SK-N-SH (cell line): ENCODE measurements around the gene OPCML.

ENCODE experiments used
- CTCF ChIP-seq: fragments of 200-600 bp; sonication (generic); IDR thresholded peaks from 2 replicates; pipeline ENCODE4 v1.6.1; 2017; ENCODE audit warnings: antibody characterized with exemption, mild to moderate bottlenecking, moderate library complexity
- EP300 ChIP-seq, 2 experiments: IDR thresholded peaks; 2 replicates each; pipeline versions ENCODE4 v1.4.0 to v1.6.1; 2012; ENCODE audit warnings: borderline replicate concordance in 1 of 2, low read depth in 1 of 2, low read length in 1 of 2
- GABPA ChIP-seq: IDR thresholded peaks from 2 replicates; pipeline ENCODE4 v1.4.0; 2012; ENCODE audit warnings: low read depth, mild to moderate bottlenecking
- MXI1 ChIP-seq: IDR thresholded peaks from 2 replicates; pipeline ENCODE4 v1.6.1; 2012; ENCODE audit warnings: mild to moderate bottlenecking, low read depth, low read length, improper control_type of control experiment
- POLR2AphosphoS5 ChIP-seq: IDR thresholded peaks from 2 replicates; pipeline ENCODE4 v1.6.1; 2012; ENCODE audit warnings: low read depth, low read length
- RAD21 ChIP-seq: IDR thresholded peaks from 2 replicates; pipeline ENCODE4 v1.6.1; 2012; ENCODE audit warnings: mild to moderate bottlenecking, low read length
- TAF1 ChIP-seq: IDR thresholded peaks from 2 replicates; pipeline ENCODE4 v1.6.1; 2012; ENCODE audit warnings: low read depth, mild to moderate bottlenecking, low read length, moderate library complexity, borderline replicate concordance
- YY1 ChIP-seq: IDR thresholded peaks from 2 replicates; pipeline ENCODE4 v1.4.0; 2012; ENCODE audit warnings: low read depth, mild to moderate bottlenecking

GRCh38 chr11:132395434-132395833 is 1136.9 kb downstream of the OPCML start:
- TF ChIP-seq POLR2AphosphoS5: no peak
- no peak for TF ChIP-seq CTCF
- no peak for TF ChIP-seq MXI1
- TF ChIP-seq EP300 (IDR thresholded peaks at IDR 0.05; ENCODE audit: borderline replicate concordance in 1 of 2, low read depth in 1 of 2, low read length in 1 of 2): no peak
- no peak for TF ChIP-seq RAD21
- no peak for TF ChIP-seq YY1
- TF ChIP-seq GABPA: no peak
- TF ChIP-seq TAF1: no peak
